ENCODE results near the gene TPCN2. TPM values are rescaled to one million over a fixed set of nuclear protein-coding genes. Genes with fewer than 3 reads are reported as not detected.

Gene TPCN2
- total RNA-seq, 2 donors from 2014 or later, result 34.7 to 38.0 TPM

DNA sequence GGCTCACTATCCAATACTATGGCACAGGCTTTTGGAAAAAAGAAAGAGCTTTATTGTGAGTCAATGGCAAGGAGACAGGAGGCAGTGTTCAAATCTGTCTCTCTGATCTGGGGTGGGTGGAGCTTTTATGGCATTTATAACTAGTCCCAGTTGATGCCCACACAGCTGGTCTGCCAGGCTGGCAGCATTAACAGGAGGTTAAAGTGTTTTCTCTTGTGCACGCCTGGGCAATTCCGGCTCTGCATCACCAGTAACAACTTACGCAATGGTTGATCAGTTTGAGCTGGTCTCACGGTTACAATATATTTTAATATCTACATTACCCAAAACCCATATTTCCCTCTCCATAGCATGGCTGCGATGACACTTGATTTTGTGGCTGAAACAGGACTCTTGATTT is 91.9 kb downstream of the TPCN2 start:
- no peaks in the 10 kb centered on the region for H3K27me3 ChIP-seq (replicated peaks; ENCODE audit: insufficient read depth)
- H3K36me3 ChIP-seq, result no peaks in the 10 kb centered on the region
- H3K27ac ChIP-seq, result no peak overlapping the region
- peaks cover 1% of the 10 kb centered on the region for H3K9me3 ChIP-seq
- ATAC-seq (ENCODE audit: insufficient number of reproducible peaks, low FRiP score, low read depth) (no peak), DNase-seq (ENCODE audit: low spot score) (no peak)
- no peak overlapping the region for H3K4me3 ChIP-seq
- no peaks in the 10 kb centered on the region for H3K4me1 ChIP-seq (ENCODE audit: control insufficient read depth in 1 of 2, low read depth in 2 of 2)
- TF ChIP-seq, protein P1, sequence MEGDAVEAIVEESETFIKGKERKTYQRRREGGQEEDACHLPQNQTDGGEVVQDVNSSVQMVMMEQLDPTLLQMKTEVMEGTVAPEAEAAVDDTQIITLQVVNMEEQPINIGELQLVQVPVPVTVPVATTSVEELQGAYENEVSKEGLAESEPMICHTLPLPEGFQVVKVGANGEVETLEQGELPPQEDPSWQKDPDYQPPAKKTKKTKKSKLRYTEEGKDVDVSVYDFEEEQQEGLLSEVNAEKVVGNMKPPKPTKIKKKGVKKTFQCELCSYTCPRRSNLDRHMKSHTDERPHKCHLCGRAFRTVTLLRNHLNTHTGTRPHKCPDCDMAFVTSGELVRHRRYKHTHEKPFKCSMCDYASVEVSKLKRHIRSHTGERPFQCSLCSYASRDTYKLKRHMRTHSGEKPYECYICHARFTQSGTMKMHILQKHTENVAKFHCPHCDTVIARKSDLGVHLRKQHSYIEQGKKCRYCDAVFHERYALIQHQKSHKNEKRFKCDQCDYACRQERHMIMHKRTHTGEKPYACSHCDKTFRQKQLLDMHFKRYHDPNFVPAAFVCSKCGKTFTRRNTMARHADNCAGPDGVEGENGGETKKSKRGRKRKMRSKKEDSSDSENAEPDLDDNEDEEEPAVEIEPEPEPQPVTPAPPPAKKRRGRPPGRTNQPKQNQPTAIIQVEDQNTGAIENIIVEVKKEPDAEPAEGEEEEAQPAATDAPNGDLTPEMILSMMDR (IDR thresholded peaks at IDR 0.05), result no peak

DNA sequence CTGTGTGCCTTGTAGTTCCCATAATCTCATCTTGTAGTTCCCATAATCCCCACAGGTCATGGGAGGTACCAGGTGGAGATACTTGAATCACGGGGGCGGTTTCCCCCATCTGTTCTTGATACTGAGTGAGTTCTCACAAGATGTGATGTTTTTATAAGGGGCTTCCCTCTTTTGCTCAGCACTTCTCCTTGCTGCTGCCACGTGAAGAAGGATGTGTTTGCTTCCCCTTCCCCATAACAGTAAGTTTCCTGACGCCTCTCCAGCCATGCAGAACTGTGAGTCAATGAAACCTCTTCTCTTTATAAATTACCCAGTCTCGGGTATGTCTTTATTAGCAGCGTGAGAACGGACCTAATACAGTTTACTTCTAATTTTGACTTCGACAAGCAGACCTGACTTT is 93.0 kb downstream of the TPCN2 start:
- H3K4me3 ChIP-seq, result no peak overlapping the region
- no peak for DNase-seq (ENCODE audit: low spot score)

DNA sequence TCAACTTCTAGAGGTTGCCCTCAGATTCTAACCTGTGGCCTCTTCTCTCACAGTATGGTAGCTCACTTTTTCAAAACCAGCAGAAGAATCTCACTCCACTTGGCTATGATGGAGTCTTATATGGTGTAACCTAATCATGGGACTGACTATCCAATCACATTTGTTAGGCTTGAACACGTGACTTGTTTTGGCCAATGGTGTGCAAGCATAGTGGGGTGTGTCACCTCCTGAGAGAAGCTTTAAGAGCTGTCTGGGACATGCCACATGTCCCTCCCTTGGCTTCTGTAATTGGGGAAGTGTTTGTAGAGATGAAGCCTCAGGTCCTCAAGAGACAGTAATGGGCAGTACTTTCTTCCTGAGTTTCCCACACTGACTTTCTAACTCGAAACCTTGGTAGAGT is 94.2 kb downstream of the TPCN2 start:
- H3K27me3 ChIP-seq (replicated peaks; ENCODE audit: insufficient read depth), result no peaks in the 10 kb centered on the region
- DNase-seq (ENCODE audit: low spot score) (no peak), ATAC-seq (ENCODE audit: insufficient number of reproducible peaks, low FRiP score, low read depth) (no peak)
- no peaks in the 10 kb centered on the region for H3K4me1 ChIP-seq (ENCODE audit: control insufficient read depth in 1 of 2, low read depth in 2 of 2)
- H3K9me3 ChIP-seq, result peaks cover 15% of the 10 kb centered on the region
- no peaks in the 10 kb centered on the region for H3K36me3 ChIP-seq
- TF ChIP-seq, protein P1 (IDR thresholded peaks at IDR 0.05), result no peak
- no peak overlapping the region for H3K4me3 ChIP-seq
- H3K27ac ChIP-seq, result no peak overlapping the region

More for the DNA sequence above, 93.0 kb downstream of the TPCN2 start:
- TF ChIP-seq, protein P1 (IDR thresholded peaks at IDR 0.05), result no peak
- Histone ChIP-seq H3K36me3 (no peaks in the 10 kb centered on the region), H3K4me1 (ENCODE audit: control insufficient read depth in 1 of 2, low read depth in 2 of 2) (no peaks in the 10 kb centered on the region), H3K27ac (no peak overlapping the region), H3K27me3 (replicated peaks; ENCODE audit: insufficient read depth) (no peaks in the 10 kb centered on the region), H3K9me3 (peaks cover 11% of the 10 kb centered on the region)
- no peak for ATAC-seq (ENCODE audit: insufficient number of reproducible peaks, low FRiP score, low read depth)

DNA sequence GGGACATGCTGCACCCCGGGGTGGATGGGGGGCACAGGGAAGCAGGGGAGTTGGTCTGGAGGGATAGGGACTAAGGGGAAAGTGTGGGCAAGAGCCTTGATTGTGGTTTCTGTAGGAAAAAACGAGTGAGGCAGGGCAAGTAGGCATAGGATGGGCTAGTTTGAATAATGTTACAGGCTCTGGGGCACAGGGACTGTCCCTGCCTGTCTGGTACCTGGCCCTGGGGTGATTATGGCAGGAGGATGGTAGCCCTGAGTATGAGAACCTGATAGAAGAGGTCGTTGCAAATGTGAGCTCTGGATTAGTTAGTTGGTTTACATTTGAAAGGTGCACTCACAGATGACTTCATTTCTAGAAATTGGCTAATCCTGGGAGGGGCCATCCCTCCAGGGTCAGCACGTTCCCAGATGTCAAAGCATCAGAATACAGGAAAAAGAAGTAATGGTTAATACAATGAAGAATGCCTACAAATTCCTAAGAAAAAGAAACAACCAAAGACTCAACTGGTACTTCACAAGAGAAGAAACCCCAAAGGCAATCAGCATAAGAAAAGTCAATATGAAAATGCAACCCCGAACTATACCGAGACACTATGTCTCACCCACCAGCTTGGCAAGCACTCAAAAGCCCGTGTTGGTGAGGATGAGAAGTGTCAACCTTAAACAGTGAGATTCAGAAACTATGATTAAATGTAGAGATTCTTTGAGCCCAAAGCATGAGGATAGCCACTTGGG is 95.8 kb downstream of the TPCN2 start:
- TF ChIP-seq, protein P1 (IDR thresholded peaks at IDR 0.05), result no peak
- Histone ChIP-seq H3K9me3 (peaks cover 15% of the 10 kb centered on the region), H3K4me3 (no peak overlapping the region), H3K27ac (no peak overlapping the region), H3K4me1 (ENCODE audit: control insufficient read depth in 1 of 2, low read depth in 2 of 2) (no peaks in the 10 kb centered on the region), H3K27me3 (replicated peaks; ENCODE audit: insufficient read depth) (no peaks in the 10 kb centered on the region), H3K36me3 (no peaks in the 10 kb centered on the region)
- ATAC-seq (ENCODE audit: insufficient number of reproducible peaks, low FRiP score, low read depth) (no peak), DNase-seq (ENCODE audit: low spot score) (no peak)

DNA sequence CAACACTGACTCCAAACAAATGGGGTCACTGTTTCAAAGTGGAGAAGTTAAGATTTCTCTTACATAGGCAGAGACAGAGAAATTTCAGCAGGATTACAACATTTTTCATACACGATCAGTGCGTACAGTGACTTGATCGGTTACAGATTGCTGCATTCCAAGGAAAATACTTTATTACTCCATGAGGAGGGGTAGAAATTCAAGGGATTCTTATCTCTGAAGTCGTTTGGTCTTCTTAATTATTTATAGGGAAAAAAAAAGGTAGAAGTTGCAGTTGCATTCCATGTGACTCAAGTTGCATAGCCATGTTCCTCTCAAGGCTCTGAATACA is 96.3 kb downstream of the TPCN2 start:
- DNase-seq (ENCODE audit: low spot score), result no peak
- no peak for ATAC-seq (ENCODE audit: insufficient number of reproducible peaks, low FRiP score, low read depth)
- Histone ChIP-seq H3K4me3 (no peak overlapping the region), H3K27me3 (replicated peaks; ENCODE audit: insufficient read depth) (no peaks in the 10 kb centered on the region), H3K36me3 (no peaks in the 10 kb centered on the region), H3K9me3 (peaks cover 15% of the 10 kb centered on the region), H3K4me1 (ENCODE audit: control insufficient read depth in 1 of 2, low read depth in 2 of 2) (no peaks in the 10 kb centered on the region), H3K27ac (no peak overlapping the region)
- TF ChIP-seq, protein P1 (IDR thresholded peaks at IDR 0.05), result no peak
